ENCODE measurements around the gene RPL21.

- TF ChIP-seq, protein P1, sequence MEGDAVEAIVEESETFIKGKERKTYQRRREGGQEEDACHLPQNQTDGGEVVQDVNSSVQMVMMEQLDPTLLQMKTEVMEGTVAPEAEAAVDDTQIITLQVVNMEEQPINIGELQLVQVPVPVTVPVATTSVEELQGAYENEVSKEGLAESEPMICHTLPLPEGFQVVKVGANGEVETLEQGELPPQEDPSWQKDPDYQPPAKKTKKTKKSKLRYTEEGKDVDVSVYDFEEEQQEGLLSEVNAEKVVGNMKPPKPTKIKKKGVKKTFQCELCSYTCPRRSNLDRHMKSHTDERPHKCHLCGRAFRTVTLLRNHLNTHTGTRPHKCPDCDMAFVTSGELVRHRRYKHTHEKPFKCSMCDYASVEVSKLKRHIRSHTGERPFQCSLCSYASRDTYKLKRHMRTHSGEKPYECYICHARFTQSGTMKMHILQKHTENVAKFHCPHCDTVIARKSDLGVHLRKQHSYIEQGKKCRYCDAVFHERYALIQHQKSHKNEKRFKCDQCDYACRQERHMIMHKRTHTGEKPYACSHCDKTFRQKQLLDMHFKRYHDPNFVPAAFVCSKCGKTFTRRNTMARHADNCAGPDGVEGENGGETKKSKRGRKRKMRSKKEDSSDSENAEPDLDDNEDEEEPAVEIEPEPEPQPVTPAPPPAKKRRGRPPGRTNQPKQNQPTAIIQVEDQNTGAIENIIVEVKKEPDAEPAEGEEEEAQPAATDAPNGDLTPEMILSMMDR (IDR thresholded peaks at IDR 0.05): no peak
- no peak for TF ChIP-seq POLR2A (IDR thresholded peaks at IDR 0.05)
Observed at GRCh38 chr13:27219611-27220010, 31.7 kb upstream of the RPL21 start.

Data from right lobe of liver (tissue), 4 donors.